Suprapubic skin (tissue), 3 donors: ENCODE data around the gene SPATS2.

Source experiments
- CTCF ChIP-seq, 2 donors: fragments of 200-600 bp in 1 of 2; fragments of 450-650 bp in 1 of 2; sonication (generic) in 1 of 2; IDR thresholded peaks; one replicate each; pipeline ENCODE4 v1.5.1; 2016 to 2019; ENCODE audit warnings: antibody characterized with exemption in 2 of 2, mild to moderate bottlenecking in 1 of 2, moderate library complexity in 1 of 2
- POLR2A ChIP-seq, 2 donors: fragments of 450-650 bp; IDR thresholded peaks; one replicate each; pipeline ENCODE4 v1.6.1; 2017; ENCODE audit warnings: antibody characterized with exemption in 2 of 2, mild to moderate bottlenecking in 2 of 2, moderate library complexity in 2 of 2

DNA sequence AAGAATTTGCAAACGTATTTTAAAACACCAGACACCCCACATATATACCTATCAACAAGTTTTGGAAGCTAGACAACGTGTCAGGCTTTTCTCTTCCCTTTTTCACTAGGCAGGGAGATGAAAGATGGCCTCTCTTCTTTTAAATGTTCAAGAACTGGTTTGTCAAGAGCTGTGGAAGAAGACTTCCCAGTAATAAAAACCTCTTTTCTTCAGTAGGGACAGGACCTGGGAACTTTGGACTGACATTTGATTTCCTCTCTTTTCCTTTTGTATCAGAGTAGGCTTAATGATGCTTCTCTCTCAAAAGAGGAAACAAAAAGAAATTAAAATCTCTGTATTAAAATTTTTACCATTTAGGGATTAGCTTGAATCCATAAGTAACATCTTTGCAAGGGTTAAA, 49.6 kb downstream of the SPATS2 start:
- TF ChIP-seq CTCF (IDR thresholded peaks at IDR 0.05): no peak
- TF ChIP-seq POLR2A (IDR thresholded peaks at IDR 0.05): no peak
